Retinal pigment epithelial cell (primary cell): ENCODE data around the gene RAF1.

Experiments used
- DNase-seq: peaks from one replicate; pipeline ENCODE4 v3.0.0-alpha.2; 2010; ENCODE audit warnings: low read depth
- H3K4me3 ChIP-seq: 2 replicates; pipeline ENCODE4 v1.5.1; 2011; ENCODE audit warnings: mild to moderate bottlenecking, low read length, control low read depth, moderate library complexity
- TF ChIP-seq, protein P1 (sequence below): conservative IDR thresholded peaks from 2 replicates; pipeline ENCODE4 v1.5.1; 2011; ENCODE audit warnings: low read depth, low read length, control low read depth, inconsistent platforms

The RAF1 gene

DNA sequence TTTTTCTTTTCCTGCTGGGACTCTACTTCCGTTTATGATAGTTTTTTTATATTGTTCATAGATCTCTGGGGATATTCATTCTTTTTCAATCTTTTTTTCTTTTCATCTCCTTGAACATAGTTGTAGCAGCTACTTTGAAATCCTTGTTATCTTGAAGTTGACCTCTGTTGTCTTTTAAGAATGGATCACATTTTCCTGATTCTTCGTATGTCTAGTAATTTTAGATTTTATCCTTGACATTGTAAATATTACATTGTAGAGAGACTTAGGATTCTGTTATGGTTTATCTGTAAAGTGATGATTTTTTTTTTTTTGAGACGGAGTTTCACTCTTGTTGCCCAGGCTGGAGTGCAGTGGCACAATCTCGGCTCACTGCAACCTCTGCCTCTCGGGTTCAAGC, 86.5 kb downstream of the RAF1 start:
- TF ChIP-seq, protein P1, sequence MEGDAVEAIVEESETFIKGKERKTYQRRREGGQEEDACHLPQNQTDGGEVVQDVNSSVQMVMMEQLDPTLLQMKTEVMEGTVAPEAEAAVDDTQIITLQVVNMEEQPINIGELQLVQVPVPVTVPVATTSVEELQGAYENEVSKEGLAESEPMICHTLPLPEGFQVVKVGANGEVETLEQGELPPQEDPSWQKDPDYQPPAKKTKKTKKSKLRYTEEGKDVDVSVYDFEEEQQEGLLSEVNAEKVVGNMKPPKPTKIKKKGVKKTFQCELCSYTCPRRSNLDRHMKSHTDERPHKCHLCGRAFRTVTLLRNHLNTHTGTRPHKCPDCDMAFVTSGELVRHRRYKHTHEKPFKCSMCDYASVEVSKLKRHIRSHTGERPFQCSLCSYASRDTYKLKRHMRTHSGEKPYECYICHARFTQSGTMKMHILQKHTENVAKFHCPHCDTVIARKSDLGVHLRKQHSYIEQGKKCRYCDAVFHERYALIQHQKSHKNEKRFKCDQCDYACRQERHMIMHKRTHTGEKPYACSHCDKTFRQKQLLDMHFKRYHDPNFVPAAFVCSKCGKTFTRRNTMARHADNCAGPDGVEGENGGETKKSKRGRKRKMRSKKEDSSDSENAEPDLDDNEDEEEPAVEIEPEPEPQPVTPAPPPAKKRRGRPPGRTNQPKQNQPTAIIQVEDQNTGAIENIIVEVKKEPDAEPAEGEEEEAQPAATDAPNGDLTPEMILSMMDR: no peak
- no peak for DNase-seq

DNA sequence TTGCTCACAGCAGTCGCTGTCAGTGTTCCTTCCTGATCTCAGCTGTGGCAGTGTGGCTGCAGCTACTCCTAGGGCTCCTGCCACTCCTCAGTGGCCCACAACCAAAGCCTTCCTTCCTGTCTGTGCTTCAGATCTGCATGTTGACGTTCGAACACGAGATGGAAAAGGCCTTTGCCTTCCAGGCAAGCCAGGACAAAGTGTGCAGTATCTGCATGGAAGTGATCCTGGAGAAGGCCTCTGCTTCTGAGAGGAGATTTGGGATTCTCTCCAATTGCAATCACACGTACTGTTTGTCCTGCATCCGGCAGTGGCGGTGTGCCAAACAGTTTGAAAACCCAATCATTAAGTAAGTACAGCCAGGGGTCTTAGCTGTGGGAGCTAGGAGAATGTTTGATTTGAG, 89.3 kb downstream of the RAF1 start:
- TF ChIP-seq, protein P1: no peak
- DNase-seq: no peak
- H3K4me3 ChIP-seq: no peak overlapping the region

More for the DNA sequence above, 86.5 kb downstream of the RAF1 start:
- H3K4me3 ChIP-seq: no peak overlapping the region

DNA sequence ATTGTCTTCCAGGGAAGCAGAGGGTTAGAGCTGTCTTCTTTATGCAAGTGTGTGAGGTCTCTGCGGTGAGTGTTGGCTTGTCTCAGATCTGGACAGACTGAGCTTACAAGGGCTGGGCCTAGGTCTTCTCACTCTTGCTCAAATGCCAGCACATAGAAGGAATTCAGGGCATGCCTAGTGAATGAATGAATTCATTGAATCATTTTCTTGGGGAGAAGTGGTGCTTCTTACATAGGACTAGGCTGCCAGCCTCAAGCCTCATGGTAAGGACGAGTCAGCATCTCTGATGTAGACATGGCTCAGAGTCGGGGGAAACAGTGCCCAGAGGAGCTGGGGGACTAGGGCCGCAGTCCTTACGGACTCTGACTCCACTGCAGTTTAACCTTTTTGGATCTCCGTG, 89.8 kb downstream of the RAF1 start:
- no peak overlapping the region for H3K4me3 ChIP-seq
- TF ChIP-seq, protein P1: no peak
- no peak for DNase-seq

DNA sequence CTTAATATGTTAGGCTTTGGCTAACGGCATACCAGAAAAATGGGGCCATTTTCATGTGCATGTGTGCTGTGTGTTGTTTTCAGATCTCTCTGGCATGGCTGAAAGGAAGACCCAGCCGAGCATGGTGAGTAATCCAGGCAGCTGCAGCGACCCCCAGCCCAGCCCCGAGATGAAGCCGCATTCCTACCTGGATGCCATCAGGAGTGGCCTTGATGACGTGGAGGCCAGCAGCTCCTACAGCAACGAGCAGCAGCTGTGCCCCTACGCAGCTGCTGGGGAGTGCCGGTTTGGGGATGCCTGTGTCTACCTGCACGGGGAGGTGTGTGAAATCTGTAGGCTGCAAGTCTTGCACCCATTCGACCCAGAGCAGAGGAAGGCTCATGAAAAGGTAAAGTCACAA, 91.9 kb downstream of the RAF1 start:
- DNase-seq: no peak
- TF ChIP-seq, protein P1: no peak
- H3K4me3 ChIP-seq: no peak overlapping the region

DNA sequence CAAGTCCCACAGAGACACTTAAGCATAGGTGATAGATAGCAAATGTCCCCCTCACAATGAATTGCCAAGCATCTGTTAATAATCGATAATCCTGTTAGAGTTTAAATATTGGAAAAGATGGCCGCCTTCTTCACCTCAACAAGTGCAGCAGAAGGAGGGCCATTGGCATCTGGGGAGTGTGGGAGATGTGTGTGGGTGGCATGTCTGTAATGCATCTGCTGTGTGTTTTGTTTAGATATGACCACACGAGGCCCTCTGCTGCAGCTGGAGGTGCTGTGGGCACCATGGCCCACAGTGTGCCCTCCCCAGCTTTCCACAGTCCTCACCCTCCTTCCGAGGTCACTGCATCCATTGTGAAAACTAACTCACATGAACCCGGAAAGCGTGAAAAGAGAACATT, 94.1 kb downstream of the RAF1 start:
- H3K4me3 ChIP-seq: no peak overlapping the region
- DNase-seq: no peak

DNA sequence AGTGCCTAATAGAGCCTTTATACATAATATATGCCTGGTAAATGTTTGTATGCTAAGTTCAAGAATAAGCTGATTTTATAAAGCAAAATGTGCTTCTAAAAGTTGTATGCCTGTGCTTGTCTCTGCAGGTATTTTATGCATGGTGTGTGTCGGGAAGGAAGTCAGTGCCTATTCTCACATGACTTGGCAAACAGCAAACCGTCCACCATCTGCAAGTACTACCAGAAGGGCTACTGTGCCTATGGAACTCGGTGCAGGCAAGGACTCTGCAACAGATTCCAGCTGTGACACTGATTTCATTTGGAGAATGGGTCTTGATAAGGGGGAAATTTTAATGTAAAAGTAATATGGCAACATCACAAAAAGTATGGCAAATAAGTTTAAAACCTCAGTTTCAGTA, 95.2 kb downstream of the RAF1 start:
- TF ChIP-seq, protein P1: no peak
- DNase-seq: no peak
- no peak overlapping the region for H3K4me3 ChIP-seq

More for the DNA sequence above, 94.1 kb downstream of the RAF1 start:
- TF ChIP-seq, protein P1: no peak

DNA sequence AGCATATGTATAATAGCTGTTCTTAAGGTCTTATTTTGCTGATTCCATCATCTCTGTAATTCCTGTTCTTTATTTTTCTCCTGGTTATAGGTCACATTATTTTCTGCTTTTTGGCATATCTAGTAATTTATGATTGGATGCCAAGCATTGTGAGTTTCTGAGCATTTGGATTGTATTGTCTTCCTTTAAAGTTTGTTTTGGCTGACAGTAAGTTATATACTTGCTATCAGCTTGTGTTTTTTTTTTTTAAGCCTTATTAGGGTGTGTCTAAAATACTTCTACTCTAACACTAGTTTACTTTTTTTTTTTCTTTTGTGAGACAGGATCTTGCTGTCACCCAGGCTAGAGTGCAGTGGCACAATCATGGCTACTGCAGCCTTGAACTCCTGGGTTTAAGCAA, 96.9 kb downstream of the RAF1 start:
- no peak overlapping the region for H3K4me3 ChIP-seq
- TF ChIP-seq, protein P1: no peak
- DNase-seq: no peak
